ENCODE data around the gene TMEM135.
"Not testable (repeated sequence)": the region's sequence is repeated elsewhere in the genome, so short reads cannot be mapped to it uniquely, and the experiment has no call there.

TMEM135 gene

DNA sequence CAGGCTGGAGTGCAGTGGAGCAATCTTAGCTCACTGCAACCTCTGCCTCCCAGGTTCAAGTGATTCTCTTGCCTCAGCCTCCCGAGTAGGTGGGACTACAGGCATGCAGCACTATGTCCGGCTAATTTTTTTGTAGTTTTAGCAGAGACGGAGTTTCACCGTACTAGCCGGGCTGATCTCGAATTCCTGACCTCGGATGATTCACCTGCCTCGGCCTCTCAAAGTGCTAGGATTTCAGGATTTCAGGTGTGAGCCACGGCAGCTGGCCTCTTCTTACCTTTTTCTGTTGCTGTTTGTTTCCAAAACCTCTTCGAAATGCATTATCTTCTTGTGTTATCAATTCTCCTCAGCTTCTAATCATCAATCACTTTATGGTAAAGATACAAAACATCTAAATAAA is 22.1 kb upstream of the TMEM135 start:
- Histone ChIP-seq H3K4me3 (ENCODE audit: low read depth, low read length) (no peak overlapping the region), H3K4me1 (no peaks in the 10 kb centered on the region), H3K27me3 (no peaks in the 10 kb centered on the region), H3K36me3 (no peaks in the 10 kb centered on the region), H3K9me3 (no peaks in the 10 kb centered on the region; the same call in 1 of the 2 replicates)
- TF ChIP-seq, protein P1, sequence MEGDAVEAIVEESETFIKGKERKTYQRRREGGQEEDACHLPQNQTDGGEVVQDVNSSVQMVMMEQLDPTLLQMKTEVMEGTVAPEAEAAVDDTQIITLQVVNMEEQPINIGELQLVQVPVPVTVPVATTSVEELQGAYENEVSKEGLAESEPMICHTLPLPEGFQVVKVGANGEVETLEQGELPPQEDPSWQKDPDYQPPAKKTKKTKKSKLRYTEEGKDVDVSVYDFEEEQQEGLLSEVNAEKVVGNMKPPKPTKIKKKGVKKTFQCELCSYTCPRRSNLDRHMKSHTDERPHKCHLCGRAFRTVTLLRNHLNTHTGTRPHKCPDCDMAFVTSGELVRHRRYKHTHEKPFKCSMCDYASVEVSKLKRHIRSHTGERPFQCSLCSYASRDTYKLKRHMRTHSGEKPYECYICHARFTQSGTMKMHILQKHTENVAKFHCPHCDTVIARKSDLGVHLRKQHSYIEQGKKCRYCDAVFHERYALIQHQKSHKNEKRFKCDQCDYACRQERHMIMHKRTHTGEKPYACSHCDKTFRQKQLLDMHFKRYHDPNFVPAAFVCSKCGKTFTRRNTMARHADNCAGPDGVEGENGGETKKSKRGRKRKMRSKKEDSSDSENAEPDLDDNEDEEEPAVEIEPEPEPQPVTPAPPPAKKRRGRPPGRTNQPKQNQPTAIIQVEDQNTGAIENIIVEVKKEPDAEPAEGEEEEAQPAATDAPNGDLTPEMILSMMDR (IDR thresholded peaks at IDR 0.05; ENCODE audit: low read depth, low read length) = no peak
- no peak for DNase-seq

DNA sequence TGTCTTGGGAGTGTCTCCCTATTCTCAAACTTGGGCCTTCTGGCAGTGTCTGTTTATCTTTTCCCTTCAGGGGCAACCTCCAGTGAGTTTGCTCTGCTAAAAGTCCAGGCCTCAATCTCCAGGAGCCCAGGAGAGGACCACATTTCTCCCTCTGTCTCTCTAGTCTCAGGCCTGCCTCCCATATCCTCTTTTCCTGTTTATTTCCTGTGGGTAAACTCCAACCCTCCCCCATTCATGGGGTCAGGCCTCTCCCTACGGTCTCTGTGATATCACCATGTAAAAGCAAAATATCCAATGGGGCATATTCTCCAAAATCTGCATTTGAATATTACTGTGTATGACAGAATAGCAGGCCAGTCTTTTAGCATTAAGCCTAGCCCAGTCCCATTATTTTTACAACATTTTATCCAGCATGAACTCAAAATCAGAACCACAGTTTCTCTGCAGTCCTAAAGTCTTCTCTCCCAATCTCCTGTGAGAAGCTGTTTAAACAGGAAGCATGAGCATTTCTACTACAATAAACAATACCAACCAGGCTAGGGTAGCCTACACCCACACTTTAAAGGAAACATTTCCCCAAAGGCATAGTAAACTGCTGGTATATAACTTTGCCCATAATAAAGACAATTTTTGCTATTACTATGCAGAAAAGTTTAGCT is 18.0 kb upstream of the TMEM135 start:
- no peak for DNase-seq
- no peaks in the 10 kb centered on the region; the same call in 1 of the 2 replicates for H3K9me3 ChIP-seq
- TF ChIP-seq, protein P1 (IDR thresholded peaks at IDR 0.05; ENCODE audit: low read depth, low read length) = no peak
- H3K36me3 ChIP-seq = no peaks in the 10 kb centered on the region
- H3K27me3 ChIP-seq = no peaks in the 10 kb centered on the region
- H3K4me1 ChIP-seq = no peaks in the 10 kb centered on the region
- no peak overlapping the region for H3K4me3 ChIP-seq (ENCODE audit: low read depth, low read length)

DNA sequence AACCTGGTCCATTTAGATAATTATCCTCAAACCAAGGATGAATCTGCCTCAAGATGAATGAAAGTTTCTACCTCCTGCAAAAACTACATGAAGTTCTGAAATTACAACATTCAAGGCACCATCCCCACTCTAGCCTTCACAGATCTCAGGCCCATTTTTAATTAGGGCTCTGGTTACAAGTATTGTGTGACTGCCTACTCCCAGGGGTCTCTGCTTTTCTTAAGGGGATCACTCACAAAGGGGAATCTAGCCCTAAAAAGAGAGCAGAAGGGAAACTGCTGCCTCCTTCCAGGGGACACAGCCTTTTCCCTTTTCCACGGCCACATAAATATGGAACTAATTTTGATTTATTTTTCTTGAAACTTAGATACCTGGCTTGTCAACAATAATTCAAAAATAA is 17.4 kb upstream of the TMEM135 start:
- Histone ChIP-seq H3K27me3 (no peaks in the 10 kb centered on the region), H3K4me1 (no peaks in the 10 kb centered on the region), H3K36me3 (no peaks in the 10 kb centered on the region), H3K9me3 (no peaks in the 10 kb centered on the region; the same call in 1 of the 2 replicates), H3K4me3 (ENCODE audit: low read depth, low read length) (no peak overlapping the region)
- TF ChIP-seq, protein P1 (IDR thresholded peaks at IDR 0.05; ENCODE audit: low read depth, low read length) = no peak
- DNase-seq = no peak

DNA sequence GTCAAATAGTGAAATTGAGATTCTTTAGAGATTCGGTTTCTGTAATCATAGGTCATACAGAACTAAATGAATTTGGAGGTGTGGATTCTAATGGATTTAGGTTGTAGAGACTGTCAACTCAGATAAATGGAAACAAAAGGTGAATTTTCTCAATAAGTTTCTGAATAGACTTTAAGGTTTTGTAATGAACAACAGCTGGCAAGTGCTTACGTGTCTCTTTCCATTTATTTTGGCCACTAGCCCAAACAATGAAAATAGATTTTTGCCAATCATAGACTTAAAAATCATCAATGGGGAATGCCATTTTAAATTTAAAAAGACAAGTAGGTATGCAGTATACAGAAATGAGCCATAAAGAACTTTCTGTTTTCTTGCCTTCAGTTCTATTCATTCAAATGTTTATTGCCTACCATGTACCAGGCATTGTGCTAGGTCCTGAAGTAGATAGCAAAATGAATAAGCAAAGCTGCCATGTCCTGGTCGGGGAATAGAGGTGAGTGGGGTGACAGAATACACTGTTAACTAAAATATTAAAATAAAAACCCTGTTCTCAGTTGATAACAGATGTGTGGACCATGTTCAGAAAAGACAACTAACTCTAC is 16.9 kb upstream of the TMEM135 start:
- H3K4me3 ChIP-seq (ENCODE audit: low read depth, low read length) = no peak overlapping the region
- no peaks in the 10 kb centered on the region; the same call in 1 of the 2 replicates for H3K9me3 ChIP-seq
- H3K4me1 ChIP-seq = no peaks in the 10 kb centered on the region
- no peaks in the 10 kb centered on the region for H3K27me3 ChIP-seq
- TF ChIP-seq, protein P1 (IDR thresholded peaks at IDR 0.05; ENCODE audit: low read depth, low read length) = no peak
- H3K36me3 ChIP-seq = no peaks in the 10 kb centered on the region
- DNase-seq = no peak

DNA sequence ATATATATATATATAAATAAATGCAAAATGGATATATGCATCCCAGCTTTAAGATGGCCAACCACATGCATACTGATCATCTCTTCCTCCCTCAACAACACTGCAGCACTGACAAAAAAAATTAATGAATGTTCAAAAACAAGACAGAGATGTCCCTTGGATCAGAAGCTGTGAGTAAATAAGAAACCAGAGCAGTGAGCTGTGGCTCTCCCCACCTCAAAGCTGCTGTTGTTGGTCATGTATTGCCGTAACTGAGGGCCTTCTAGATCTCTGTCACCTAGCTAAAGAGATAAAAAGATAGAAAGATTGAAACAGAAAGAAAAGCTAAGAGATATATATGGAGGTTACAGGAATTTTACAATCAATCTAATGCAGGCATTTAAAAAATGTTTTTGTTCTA is 15.5 kb upstream of the TMEM135 start:
- Histone ChIP-seq H3K4me1 (no peaks in the 10 kb centered on the region), H3K27me3 (no peaks in the 10 kb centered on the region), H3K4me3 (ENCODE audit: low read depth, low read length) (no peak overlapping the region), H3K9me3 (no peaks in the 10 kb centered on the region), H3K36me3 (no peaks in the 10 kb centered on the region)
- TF ChIP-seq, protein P1 (IDR thresholded peaks at IDR 0.05; ENCODE audit: low read depth, low read length) = no peak
- DNase-seq = no peak

DNA sequence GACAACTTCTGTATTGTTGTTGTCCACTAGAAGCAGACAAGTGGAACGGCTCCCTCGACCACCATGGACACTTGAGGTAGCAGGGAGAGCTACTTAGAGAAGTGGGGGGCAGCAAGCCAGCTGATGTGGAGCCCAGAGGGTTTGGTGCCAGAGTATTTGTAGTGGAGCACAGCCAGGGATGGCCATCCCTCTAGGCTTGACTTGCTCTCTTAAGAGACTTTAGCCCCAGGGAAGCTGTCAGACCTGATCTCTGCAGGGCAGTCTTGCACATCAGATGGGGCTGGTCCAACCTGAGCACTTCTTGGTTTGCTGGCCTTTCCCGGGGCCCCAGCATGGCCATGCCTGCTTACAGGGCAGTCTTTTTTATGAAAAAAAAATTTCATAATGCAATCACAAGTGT is 15.0 kb upstream of the TMEM135 start:
- Histone ChIP-seq H3K4me1 (no peaks in the 10 kb centered on the region), H3K36me3 (no peaks in the 10 kb centered on the region), H3K4me3 (ENCODE audit: low read depth, low read length) (no peak overlapping the region), H3K9me3 (no peaks in the 10 kb centered on the region), H3K27me3 (no peaks in the 10 kb centered on the region)
- no peak for DNase-seq
- TF ChIP-seq, protein P1 (IDR thresholded peaks at IDR 0.05; ENCODE audit: low read depth, low read length) = no peak

DNA sequence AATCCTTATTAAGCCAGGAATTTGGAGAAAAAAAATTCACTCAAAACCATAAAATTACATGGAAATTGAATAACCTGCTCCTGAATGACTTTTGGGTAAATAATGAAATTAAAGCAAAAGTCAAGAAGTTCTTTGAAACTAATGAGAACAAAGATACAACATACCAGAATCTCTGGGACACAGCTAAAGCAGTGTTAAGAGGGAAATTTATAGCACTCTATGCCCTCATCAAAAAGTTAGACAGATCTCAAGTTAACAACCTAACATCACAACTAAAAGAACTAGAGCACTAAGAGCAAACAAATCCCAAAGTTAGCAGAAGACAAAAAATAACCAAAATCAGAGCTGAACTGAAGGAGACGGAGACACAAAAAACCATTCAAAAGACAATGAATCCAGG is 11.3 kb upstream of the TMEM135 start:
- not testable (repeated sequence) for H3K36me3 ChIP-seq; DNase-seq; H3K4me1 ChIP-seq; H3K27me3 ChIP-seq; H3K4me3 ChIP-seq (ENCODE audit: low read depth, low read length); H3K9me3 ChIP-seq

Measured in BE2C (cell line).